Panc1 (cell line): ENCODE measurements around the gene ARHGAP6. TPM values are rescaled to one million over a fixed set of nuclear protein-coding genes. Genes with fewer than 3 reads are reported as not detected.

ENCODE experiments used
- ATAC-seq: fragments of 200-7000 bp; cut with Tn5 transposase; 2 replicates; pipeline ENCODE4 v1.9.1; 2020; ENCODE audit warnings: mild to moderate bottlenecking, moderate library complexity
- BruUV-seq: library from RNA; stranded (reverse); fragments of 400-500 nt; replicated peaks from 2 replicates; lab custom pipeline; 2021; lab: Mats Ljungman, UMichigan
- CTCF ChIA-PET: fragments of 300-600 bp; sonication (Branson Sonifier 250); formaldehyde crosslinking; loops from one replicate; lab custom pipeline; 2022; ENCODE audit warnings: antibody characterized with exemption; lab: Charles Lee
- POLR2A ChIA-PET: fragments of 300-600 bp; sonication (Branson Sonifier 250); formaldehyde crosslinking; loops from one replicate; lab custom pipeline; 2022; ENCODE audit warnings: antibody characterized with exemption; lab: Charles Lee
- DNase-seq: peaks from one replicate; pipeline ENCODE4 v3.0.0-alpha.2; 2010; ENCODE audit warnings: low read depth, low spot score
- H3K27ac ChIP-seq: 2 replicates; pipeline ENCODE4 v1.5.1; 2011; ENCODE audit warnings: mild to moderate bottlenecking, low read length, inconsistent platforms
- H3K27me3 ChIP-seq: fragments of 200-500 bp; sonication (Bioruptor generic); 2 replicates; pipeline ENCODE4 v1.6.0; 2014; ENCODE audit warnings: low read length, inconsistent platforms; ENCODE audit not compliant: control insufficient read depth, insufficient read depth
- H3K36me3 ChIP-seq: fragments of 200-500 bp; sonication (Bioruptor generic); 2 replicates; pipeline ENCODE4 v1.5.1; 2014; ENCODE audit warnings: inconsistent platforms, mild to moderate bottlenecking, low read length, moderate library complexity; ENCODE audit not compliant: control insufficient read depth, insufficient read depth
- H3K4me1 ChIP-seq: 2 replicates; pipeline ENCODE4 v1.5.1; 2011; ENCODE audit warnings: inconsistent platforms, mild to moderate bottlenecking, low read length, moderate library complexity; ENCODE audit not compliant: control insufficient read depth, insufficient read depth
- H3K4me3 ChIP-seq, 2 experiments: 2 replicates each; pipeline ENCODE4 v1.5.1; 2011 to 2012; ENCODE audit warnings: low read depth in 2 of 2, low read length in 2 of 2, mild to moderate bottlenecking in 2 of 2, inconsistent platforms in 1 of 2, moderate library complexity in 1 of 2
- H3K9me3 ChIP-seq: fragments of 200-500 bp; sonication (Bioruptor generic); 2 replicates; pipeline ENCODE4 v1.5.1; 2014; ENCODE audit warnings: low read depth, mild to moderate bottlenecking, inconsistent platforms, low read length, moderate library complexity; ENCODE audit not compliant: control insufficient read depth, insufficient read depth
- POLR2AphosphoS5 ChIP-seq: IDR thresholded peaks from 2 replicates; pipeline ENCODE4 v1.6.1; 2012; ENCODE audit warnings: mild to moderate bottlenecking, low read depth, low read length, moderate library complexity
- SIN3A ChIP-seq: IDR thresholded peaks from 2 replicates; pipeline ENCODE4 v1.6.1; 2012; ENCODE audit warnings: low read depth, mild to moderate bottlenecking, low read length, moderate library complexity, borderline replicate concordance; ENCODE audit not compliant: insufficient read depth
- TCF7L2 ChIP-seq: IDR thresholded peaks from 2 replicates; pipeline ENCODE4 v1.6.1; 2011; ENCODE audit warnings: mild to moderate bottlenecking, low read depth, low read length, inconsistent platforms
- in situ Hi-C: cut with HindIII; loops from 2 replicates; pipeline ENCODE4 v1.10.0; 2016; ENCODE audit warnings: low sequenced_read_pairs, low pct_unique_long_range_greater_than_20kb
- intact Hi-C: fragments of 100-400 bp; cut with micrococcal nuclease; formaldehyde crosslinking; loops from one replicate; pipeline ENCODE4 v1.10.0; 2022; ENCODE audit not compliant: unreplicated experiment
- total RNA-seq: library from RNA; stranded (reverse); gene quantifications from one replicate; pipeline ENCODE4 v1.2.1, GENCODE V29; 2021; ENCODE audit not compliant: unreplicated experiment
- TF ChIP-seq, protein P1 (sequence below), 2 experiments: IDR thresholded peaks; 2 replicates each; pipeline ENCODE4 v1.6.1; 2011 to 2012; ENCODE audit warnings: low read depth in 2 of 2, control low read depth in 1 of 2, low read length in 1 of 2, mild to moderate bottlenecking in 1 of 2, moderate library complexity in 1 of 2; ENCODE audit not compliant: insufficient read depth in 1 of 2
- TF ChIP-seq, protein P2 (sequence below): fragments of 450-650 bp; IDR thresholded peaks from 2 replicates; pipeline ENCODE4 v1.5.1; 2017; ENCODE audit warnings: mild to moderate bottlenecking

The ARHGAP6 gene
- total RNA-seq, 1 experiment from 2014 or later, result 0.13 TPM

- intact Hi-C loops (no loop called here), in situ Hi-C loops (no loop called here)
- CTCF ChIA-PET, result no interaction called here
- DNase-seq, result no peak
- BruUV-seq, result no TSS peak
- Histone ChIP-seq H3K27ac (no peak overlapping the region), H3K27me3 (no peaks in the 10 kb centered on the region), H3K4me1 (no peaks in the 10 kb centered on the region), H3K36me3 (no peaks in the 10 kb centered on the region), H3K9me3 (no peaks in the 10 kb centered on the region), H3K4me3 (no peak overlapping the region)
- no peak for ATAC-seq
- POLR2A ChIA-PET, result no interaction called here
- TF ChIP-seq POLR2AphosphoS5 (no peak), TCF7L2 (no peak), SIN3A (no peak)
- TF ChIP-seq, protein P1, sequence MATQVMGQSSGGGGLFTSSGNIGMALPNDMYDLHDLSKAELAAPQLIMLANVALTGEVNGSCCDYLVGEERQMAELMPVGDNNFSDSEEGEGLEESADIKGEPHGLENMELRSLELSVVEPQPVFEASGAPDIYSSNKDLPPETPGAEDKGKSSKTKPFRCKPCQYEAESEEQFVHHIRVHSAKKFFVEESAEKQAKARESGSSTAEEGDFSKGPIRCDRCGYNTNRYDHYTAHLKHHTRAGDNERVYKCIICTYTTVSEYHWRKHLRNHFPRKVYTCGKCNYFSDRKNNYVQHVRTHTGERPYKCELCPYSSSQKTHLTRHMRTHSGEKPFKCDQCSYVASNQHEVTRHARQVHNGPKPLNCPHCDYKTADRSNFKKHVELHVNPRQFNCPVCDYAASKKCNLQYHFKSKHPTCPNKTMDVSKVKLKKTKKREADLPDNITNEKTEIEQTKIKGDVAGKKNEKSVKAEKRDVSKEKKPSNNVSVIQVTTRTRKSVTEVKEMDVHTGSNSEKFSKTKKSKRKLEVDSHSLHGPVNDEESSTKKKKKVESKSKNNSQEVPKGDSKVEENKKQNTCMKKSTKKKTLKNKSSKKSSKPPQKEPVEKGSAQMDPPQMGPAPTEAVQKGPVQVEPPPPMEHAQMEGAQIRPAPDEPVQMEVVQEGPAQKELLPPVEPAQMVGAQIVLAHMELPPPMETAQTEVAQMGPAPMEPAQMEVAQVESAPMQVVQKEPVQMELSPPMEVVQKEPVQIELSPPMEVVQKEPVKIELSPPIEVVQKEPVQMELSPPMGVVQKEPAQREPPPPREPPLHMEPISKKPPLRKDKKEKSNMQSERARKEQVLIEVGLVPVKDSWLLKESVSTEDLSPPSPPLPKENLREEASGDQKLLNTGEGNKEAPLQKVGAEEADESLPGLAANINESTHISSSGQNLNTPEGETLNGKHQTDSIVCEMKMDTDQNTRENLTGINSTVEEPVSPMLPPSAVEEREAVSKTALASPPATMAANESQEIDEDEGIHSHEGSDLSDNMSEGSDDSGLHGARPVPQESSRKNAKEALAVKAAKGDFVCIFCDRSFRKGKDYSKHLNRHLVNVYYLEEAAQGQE (IDR thresholded peaks at IDR 0.05; ENCODE audit: insufficient read depth in 1 of 2, low read depth in 2 of 2, low read length in 1 of 2), result no peak
- TF ChIP-seq, protein P2, sequence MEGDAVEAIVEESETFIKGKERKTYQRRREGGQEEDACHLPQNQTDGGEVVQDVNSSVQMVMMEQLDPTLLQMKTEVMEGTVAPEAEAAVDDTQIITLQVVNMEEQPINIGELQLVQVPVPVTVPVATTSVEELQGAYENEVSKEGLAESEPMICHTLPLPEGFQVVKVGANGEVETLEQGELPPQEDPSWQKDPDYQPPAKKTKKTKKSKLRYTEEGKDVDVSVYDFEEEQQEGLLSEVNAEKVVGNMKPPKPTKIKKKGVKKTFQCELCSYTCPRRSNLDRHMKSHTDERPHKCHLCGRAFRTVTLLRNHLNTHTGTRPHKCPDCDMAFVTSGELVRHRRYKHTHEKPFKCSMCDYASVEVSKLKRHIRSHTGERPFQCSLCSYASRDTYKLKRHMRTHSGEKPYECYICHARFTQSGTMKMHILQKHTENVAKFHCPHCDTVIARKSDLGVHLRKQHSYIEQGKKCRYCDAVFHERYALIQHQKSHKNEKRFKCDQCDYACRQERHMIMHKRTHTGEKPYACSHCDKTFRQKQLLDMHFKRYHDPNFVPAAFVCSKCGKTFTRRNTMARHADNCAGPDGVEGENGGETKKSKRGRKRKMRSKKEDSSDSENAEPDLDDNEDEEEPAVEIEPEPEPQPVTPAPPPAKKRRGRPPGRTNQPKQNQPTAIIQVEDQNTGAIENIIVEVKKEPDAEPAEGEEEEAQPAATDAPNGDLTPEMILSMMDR, result no peak
Measured at GRCh38 chrX:11334165-11334564, 331.6 kb downstream of the ARHGAP6 start.

DNA sequence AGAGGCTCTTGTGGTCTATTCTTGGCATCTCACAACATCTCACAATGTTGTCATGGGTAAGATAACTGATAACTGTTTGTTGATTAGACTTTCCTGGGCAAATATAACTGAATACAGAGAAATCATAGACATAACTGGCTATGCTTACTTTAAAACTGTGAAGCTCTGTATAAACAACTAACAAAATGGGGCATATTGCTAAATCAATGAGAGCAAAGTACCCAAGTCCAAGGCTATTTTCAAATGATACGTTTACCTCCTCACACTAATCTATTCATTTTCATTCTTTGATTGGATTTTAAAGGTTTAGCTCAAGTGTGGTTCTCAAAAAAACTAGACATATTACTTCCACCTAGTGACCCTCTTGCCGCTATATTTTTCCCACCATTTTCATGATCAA, 333.9 kb downstream of the ARHGAP6 start:
- no TSS peak for BruUV-seq
- no peak overlapping the region for H3K4me3 ChIP-seq
- ChIA-PET POLR2A (no interaction called here), CTCF (no interaction called here)
- no peaks in the 10 kb centered on the region for H3K4me1 ChIP-seq
- TF ChIP-seq TCF7L2 (no peak), POLR2AphosphoS5 (no peak), SIN3A (no peak)
- TF ChIP-seq, protein P2, result no peak
- TF ChIP-seq, protein P1 (IDR thresholded peaks at IDR 0.05; ENCODE audit: insufficient read depth in 1 of 2, low read depth in 2 of 2, low read length in 1 of 2), result no peak
- H3K27me3 ChIP-seq, result no peaks in the 10 kb centered on the region
- no peak for ATAC-seq
- in situ Hi-C loops (no loop called here), intact Hi-C loops (no loop called here)
- H3K9me3 ChIP-seq, result no peaks in the 10 kb centered on the region
- H3K27ac ChIP-seq, result no peak overlapping the region
- DNase-seq, result no peak
- no peaks in the 10 kb centered on the region for H3K36me3 ChIP-seq
